Urinary bladder (tissue), 4 donors: ENCODE measurements around the gene CDK3. TPM values are rescaled to one million over a fixed set of nuclear protein-coding genes. Genes with fewer than 3 reads are reported as not detected.

ENCODE experiments used
- DNase-seq: peaks from one replicate; pipeline ENCODE4 v3.0.0-alpha.2; 2015; ENCODE audit errors: extremely low spot score
- H3K27ac ChIP-seq: one replicate; pipeline ENCODE4 v1.5.1; 2013; ENCODE audit warnings: low read depth, mild to moderate bottlenecking, moderate library complexity
- H3K36me3 ChIP-seq: one replicate; pipeline ENCODE4 v1.6.1; 2013; ENCODE audit warnings: mild to moderate bottlenecking, moderate library complexity; ENCODE audit not compliant: insufficient read depth
- H3K4me1 ChIP-seq: one replicate; pipeline ENCODE4 v1.6.1; 2013; ENCODE audit warnings: mild to moderate bottlenecking, moderate library complexity; ENCODE audit not compliant: insufficient read depth
- H3K4me3 ChIP-seq: one replicate; pipeline ENCODE4 v1.5.1; 2013; ENCODE audit warnings: low read depth, low read length
- WGBS: extraction: QIAGEN DNeasy Blood & Tissue Kit; methylation state at CpG from one replicate; pipeline ENCODE4 v1.1.7; 2013; 5-methylcytosine and 5-hydroxymethylcytosine counted together
- polyA plus RNA-seq: library from polyadenylated mRNA; stranded (reverse); fragments of 200-250 nt; gene quantifications from one replicate; pipeline ENCODE4 v1.2.3, GENCODE V29; 2013
- total RNA-seq: library from RNA; depleted of rRNA; stranded (reverse); fragments of >200 nt; gene quantifications from one replicate; pipeline ENCODE4 v1.2.3, GENCODE V29; 2014
- donor health status: healthy with polysubstance abuse.
- donor health status: healthy.

Gene CDK3
- total and polyA plus RNA-seq, 2 donors: 3.5 to 4.9 TPM

- H3K4me1 ChIP-seq: no peaks in the 10 kb centered on the region
- no peak for DNase-seq
- H3K4me3 ChIP-seq: no peak overlapping the region
- H3K27ac ChIP-seq: no peak overlapping the region
- H3K36me3 ChIP-seq: no peaks in the 10 kb centered on the region
- WGBS: 28% methylated on average over 19 of the region's 19 CpGs
These were observed 13.7 kb downstream of the CDK3 start for GRCh38 chr17:76014100-76014924.

GRCh38 chr17:76014925-76015261 lies 14.2 kb downstream of the CDK3 start:
- no peak for DNase-seq
- no peak overlapping the region for H3K27ac ChIP-seq
- no peaks in the 10 kb centered on the region for H3K4me1 ChIP-seq
- no peaks in the 10 kb centered on the region for H3K36me3 ChIP-seq
- no peak overlapping the region for H3K4me3 ChIP-seq
- WGBS: 77% methylated on average over 26 of the region's 26 CpGs

GRCh38 chr17:76017481-76018339 lies 17.1 kb downstream of the CDK3 start:
- no peak overlapping the region for H3K4me3 ChIP-seq
- no peaks in the 10 kb centered on the region for H3K4me1 ChIP-seq
- no peak for DNase-seq
- WGBS: 91% methylated on average over 21 of the region's 21 CpGs
- H3K36me3 ChIP-seq: no peaks in the 10 kb centered on the region
- H3K27ac ChIP-seq: no peak overlapping the region

GRCh38 chr17:76018340-76018680 lies 17.7 kb downstream of the CDK3 start:
- 88% methylated on average over 11 of the region's 11 CpGs for WGBS
- Histone ChIP-seq H3K4me3 (no peak overlapping the region), H3K36me3 (no peaks in the 10 kb centered on the region), H3K27ac (no peak overlapping the region), H3K4me1 (no peaks in the 10 kb centered on the region)
- DNase-seq: no peak

- Histone ChIP-seq H3K36me3 (no peaks in the 10 kb centered on the region), H3K4me1 (no peaks in the 10 kb centered on the region), H3K4me3 (no peak overlapping the region), H3K27ac (no peak overlapping the region)
- 88% methylated on average over 13 of the region's 13 CpGs for WGBS
- DNase-seq: no peak
These were observed 18.1 kb downstream of the CDK3 start for GRCh38 chr17:76018801-76019200.

GRCh38 chr17:76019833-76020467 lies 19.3 kb downstream of the CDK3 start:
- 82% methylated on average over 6 of the region's 6 CpGs for WGBS

GRCh38 chr17:76022285-76022684 lies 21.6 kb downstream of the CDK3 start:
- no peak for DNase-seq
- 79% methylated on average over 24 of the region's 24 CpGs for WGBS
- H3K4me1 ChIP-seq: no peaks in the 10 kb centered on the region

More at GRCh38 chr17:76019833-76020467, 19.3 kb downstream of the CDK3 start:
- H3K4me1 ChIP-seq: no peaks in the 10 kb centered on the region
- H3K27ac ChIP-seq: no peak overlapping the region
- H3K36me3 ChIP-seq: no peaks in the 10 kb centered on the region
- no peak overlapping the region for H3K4me3 ChIP-seq
- no peak for DNase-seq

GRCh38 chr17:76022973-76023899 lies 22.6 kb downstream of the CDK3 start:
- H3K4me3 ChIP-seq: no peak overlapping the region
- no peaks in the 10 kb centered on the region for H3K4me1 ChIP-seq
- WGBS: 92% methylated on average over 28 of the region's 28 CpGs
- no peaks in the 10 kb centered on the region for H3K36me3 ChIP-seq
- H3K27ac ChIP-seq: no peak overlapping the region
- no peak for DNase-seq

More at GRCh38 chr17:76022285-76022684, 21.6 kb downstream of the CDK3 start:
- Histone ChIP-seq H3K36me3 (no peaks in the 10 kb centered on the region), H3K4me3 (no peak overlapping the region), H3K27ac (no peak overlapping the region)

- Histone ChIP-seq H3K36me3 (no peaks in the 10 kb centered on the region), H3K4me3 (no peak overlapping the region), H3K4me1 (no peaks in the 10 kb centered on the region), H3K27ac (no peak overlapping the region)
- DNase-seq: no peak
- WGBS: 93% methylated on average over 9 of the region's 9 CpGs
These were observed 23.2 kb downstream of the CDK3 start for GRCh38 chr17:76023900-76024237.

GRCh38 chr17:76024353-76024752 lies 23.7 kb downstream of the CDK3 start:
- H3K27ac ChIP-seq: no peak overlapping the region
- no peaks in the 10 kb centered on the region for H3K4me1 ChIP-seq
- H3K4me3 ChIP-seq: no peak overlapping the region
- WGBS: 81% methylated on average over 9 of the region's 9 CpGs
- H3K36me3 ChIP-seq: no peaks in the 10 kb centered on the region
- DNase-seq: no peak

GRCh38 chr17:76025294-76025693 lies 24.6 kb downstream of the CDK3 start:
- Histone ChIP-seq H3K27ac (no peak overlapping the region), H3K4me3 (no peak overlapping the region), H3K36me3 (no peaks in the 10 kb centered on the region), H3K4me1 (no peaks in the 10 kb centered on the region)
- WGBS: 85% methylated on average over 12 of the region's 12 CpGs
- no peak for DNase-seq

- Histone ChIP-seq H3K4me3 (peak overlapping the region; percentile 16), H3K4me1 (no peaks in the 10 kb centered on the region), H3K36me3 (no peaks in the 10 kb centered on the region), H3K27ac (peak overlapping the region; percentile 69)
- DNase-seq: no peak
- 64% methylated on average over 15 of the region's 15 CpGs for WGBS
These were observed 26.1 kb downstream of the CDK3 start for GRCh38 chr17:76026714-76027158.
